ENCODE results near the gene RPS21.
"Not testable (repeated sequence)": the region's sequence is repeated elsewhere in the genome, so short reads cannot be mapped to it uniquely, and the experiment has no call there.

RPS21 gene

GRCh38 chr20:62365814-62366369 is 21.0 kb upstream of the RPS21 start:
- no peak for DNase-seq (ENCODE audit: low spot score)

GRCh38 chr20:62366370-62367135 is 20.4 kb upstream of the RPS21 start:
- DNase-seq (ENCODE audit: low spot score) = no peak

GRCh38 chr20:62367136-62367632 is 19.7 kb upstream of the RPS21 start, which contains the start of gene LAMA5:
TSS of gene LAMA5 (minus strand) at chr20:62367312. CDS start at chr20:62367245, 67 bp downstream.
- no peak for DNase-seq (ENCODE audit: low spot score)

GRCh38 chr20:62367633-62368391 is 19.1 kb upstream of the RPS21 start:
- no peak for DNase-seq (ENCODE audit: low spot score)

GRCh38 chr20:62368392-62368975 is 18.4 kb upstream of the RPS21 start:
- DNase-seq (ENCODE audit: low spot score) = no peak

GRCh38 chr20:62368976-62369814 is 17.7 kb upstream of the RPS21 start:
- no peak for DNase-seq (ENCODE audit: low spot score)

GRCh38 chr20:62369815-62370114 is 17.1 kb upstream of the RPS21 start:
- no peak for DNase-seq (ENCODE audit: low spot score)

- no peak for DNase-seq (ENCODE audit: low spot score)
Observed at GRCh38 chr20:62370115-62370806, 16.6 kb upstream of the RPS21 start.

- DNase-seq (ENCODE audit: low spot score) = no peak
Observed at GRCh38 chr20:62370807-62371587, 15.9 kb upstream of the RPS21 start.

GRCh38 chr20:62371588-62372041 is 15.3 kb upstream of the RPS21 start:
- no peak for DNase-seq (ENCODE audit: low spot score)

GRCh38 chr20:62372042-62372993 is 14.6 kb upstream of the RPS21 start:
- DNase-seq (ENCODE audit: low spot score) = no peak

GRCh38 chr20:62373631-62374179 is 13.2 kb upstream of the RPS21 start:
- not testable (repeated sequence) for DNase-seq (ENCODE audit: low spot score)

- no peak for DNase-seq (ENCODE audit: low spot score)
Observed at GRCh38 chr20:62374331-62375152, 12.4 kb upstream of the RPS21 start.

GRCh38 chr20:62376112-62377063 is 10.5 kb upstream of the RPS21 start:
- DNase-seq (ENCODE audit: low spot score) = no peak

- no peak for DNase-seq (ENCODE audit: low spot score)
Observed at GRCh38 chr20:62377064-62377461, 9.8 kb upstream of the RPS21 start.

GRCh38 chr20:62377615-62378178 is 9.2 kb upstream of the RPS21 start:
- no peak for DNase-seq (ENCODE audit: low spot score)
